GM12878 (cell line): Measurements from ENCODE around the gene PADI2. TPM values are rescaled to one million over a fixed set of nuclear protein-coding genes. Genes with fewer than 3 reads are reported as not detected.
A peak's percentile ranks its signal among the peaks of the same experiment; 100 is the strongest.

ENCODE experiments used
- ASH2L ChIP-seq: fragments of 300-600, 200-600 bp; sonication (generic); IDR thresholded peaks from 2 replicates; pipeline ENCODE4 v1.6.1; 2017; ENCODE audit warnings: low read depth, mild to moderate bottlenecking, borderline replicate concordance
- ATF2 ChIP-seq: IDR thresholded peaks from 2 replicates; pipeline ENCODE4 v1.6.1; 2012; ENCODE audit warnings: low read length, inconsistent platforms
- CEBPZ ChIP-seq: fragments of 150-350 bp; IDR thresholded peaks from 2 replicates; pipeline ENCODE4 v1.6.1; 2016; ENCODE audit warnings: low read depth, low read length
- CHD1 ChIP-seq: IDR thresholded peaks from 2 replicates; pipeline ENCODE4 v1.6.1; 2012; ENCODE audit warnings: low read depth, low read length, improper control_type of control experiment
- ELK1 ChIP-seq: IDR thresholded peaks from 2 replicates; pipeline ENCODE4 v1.6.1; 2012; ENCODE audit warnings: low read depth, low read length, improper control_type of control experiment
- FOS ChIP-seq: IDR thresholded peaks from 3 replicates; pipeline ENCODE4 v1.6.1; 2011; ENCODE audit warnings: borderline replicate concordance; ENCODE audit not compliant: insufficient read length; ENCODE audit errors: extremely low read depth
- IKZF2 ChIP-seq, 2 experiments: fragments of 450-650 bp; IDR thresholded peaks; 2 replicates each; pipeline ENCODE4 v1.6.1; 2017; ENCODE audit warnings: mild to moderate bottlenecking in 2 of 2, moderate library complexity in 2 of 2
- NFXL1 ChIP-seq: fragments of 450-650 bp; IDR thresholded peaks from 2 replicates; pipeline ENCODE4 v1.6.1; 2017; ENCODE audit warnings: antibody characterized with exemption, mild to moderate bottlenecking, borderline replicate concordance
- POLR2AphosphoS2 ChIP-seq: IDR thresholded peaks from 2 replicates; pipeline ENCODE4 v1.6.1; 2011; ENCODE audit warnings: low read depth, mild to moderate bottlenecking, low read length, improper control_type of control experiment, moderate library complexity
- POU2F2 ChIP-seq: IDR thresholded peaks from 3 replicates; pipeline ENCODE4 v1.6.1; 2011; ENCODE audit warnings: low read depth, mild to moderate bottlenecking, low read length, borderline replicate concordance
- SMARCA5 ChIP-seq: fragments of 450-650 bp; IDR thresholded peaks from 2 replicates; pipeline ENCODE4 v1.6.1; 2017; ENCODE audit warnings: mild to moderate bottlenecking
- SUZ12 ChIP-seq: fragments of 200-600 bp; sonication (generic); IDR thresholded peaks from one replicate; pipeline ENCODE4 v1.6.1; 2018; ENCODE audit warnings: antibody characterized with exemption, mild to moderate bottlenecking; ENCODE audit not compliant: unreplicated experiment
- YY1 ChIP-seq: IDR thresholded peaks from 2 replicates; pipeline ENCODE4 v1.6.1; 2011; ENCODE audit warnings: low read depth, mild to moderate bottlenecking, low read length
- ZNF24 ChIP-seq: fragments of 450-650 bp; IDR thresholded peaks from 2 replicates; pipeline ENCODE4 v1.6.1; 2017; ENCODE audit warnings: antibody characterized with exemption, mild to moderate bottlenecking
- ZNF274 ChIP-seq: IDR thresholded peaks from one replicate; pipeline ENCODE4 v1.8.0; 2011; ENCODE audit not compliant: insufficient read length, insufficient read depth
- polyA plus RNA-seq, 11 experiments: library from polyadenylated mRNA; depleted of rRNA in 4 of 11; unstranded in 6 of 11; stranded (reverse) in 5 of 11; fragments of >200 nt; fragmentation: Nextera tagmentation in 4 of 11; fragmentation: Illumina TruSeq in 1 of 11; extraction: Ambion mirVana in 4 of 11; extraction: Trizol in 1 of 11; gene quantifications; 1 replicate in 1 of 11; 2 replicates in 10 of 11; pipeline versions ENCODE4 v1.2.1 to v1.2.3, GENCODE V29; 2011 to 2016; ENCODE audit warnings: inconsistent platforms in 2 of 11, missing spikeins in 2 of 11, low read depth in 1 of 11
- total RNA-seq, 4 experiments: library from RNA; depleted of rRNA in 3 of 4; stranded (reverse); fragments of >200 nt in 3 of 4; fragmentation: Illumina TruSeq in 1 of 4; extraction: Trizol in 1 of 4; gene quantifications; 2 replicates each; pipeline versions ENCODE4 v1.2.1 to v1.2.3, GENCODE V29; 2013 to 2021
- TF ChIP-seq, protein P1 (sequence below): fragments of 450-650 bp; IDR thresholded peaks from 2 replicates; pipeline ENCODE4 v1.6.1; 2016; ENCODE audit warnings: mild to moderate bottlenecking

Gene PADI2
- total and polyA plus RNA-seq, 10 of the 15 experiments (the other 5 are each of a cell fraction or from before 2014, with no cell fraction given), result 0.05 to 3.0 (median 0.10) TPM; not detected in 1

DNA sequence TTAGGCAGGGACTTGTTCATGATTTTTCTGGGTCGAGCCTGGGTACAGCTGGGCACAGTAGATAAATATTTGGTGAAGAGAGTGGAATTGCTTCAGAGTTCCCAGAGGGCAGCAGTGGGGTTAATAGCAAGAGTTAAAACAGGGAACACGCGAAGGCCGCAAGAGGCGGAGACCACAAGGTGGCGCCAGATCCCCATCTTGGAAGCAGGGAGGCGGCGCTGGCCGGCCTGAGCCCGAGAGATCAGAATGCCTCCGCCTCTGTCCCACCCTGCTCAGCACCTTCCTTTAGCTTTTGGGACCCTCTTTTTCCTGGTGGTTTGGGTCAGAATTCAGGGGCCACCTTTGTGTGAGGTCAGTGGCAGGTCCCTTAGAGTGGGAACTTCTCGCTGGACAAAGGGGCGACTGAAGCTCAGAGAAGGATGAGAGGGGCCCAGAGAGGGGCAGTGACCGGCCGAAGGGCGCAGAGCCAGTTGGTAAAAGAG lies 6.5 kb upstream of the PADI2 start (continued):
- peak; percentile 44; the same call in 1 of the 3 replicates for TF ChIP-seq POU2F2
- TF ChIP-seq, protein P1, sequence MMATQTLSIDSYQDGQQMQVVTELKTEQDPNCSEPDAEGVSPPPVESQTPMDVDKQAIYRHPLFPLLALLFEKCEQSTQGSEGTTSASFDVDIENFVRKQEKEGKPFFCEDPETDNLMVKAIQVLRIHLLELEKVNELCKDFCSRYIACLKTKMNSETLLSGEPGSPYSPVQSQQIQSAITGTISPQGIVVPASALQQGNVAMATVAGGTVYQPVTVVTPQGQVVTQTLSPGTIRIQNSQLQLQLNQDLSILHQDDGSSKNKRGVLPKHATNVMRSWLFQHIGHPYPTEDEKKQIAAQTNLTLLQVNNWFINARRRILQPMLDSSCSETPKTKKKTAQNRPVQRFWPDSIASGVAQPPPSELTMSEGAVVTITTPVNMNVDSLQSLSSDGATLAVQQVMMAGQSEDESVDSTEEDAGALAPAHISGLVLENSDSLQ, result no peak
- peak; percentile 66; the same call in 1 of the 2 replicates for TF ChIP-seq SMARCA5
- no peak for TF ChIP-seq CEBPZ
- no peak for TF ChIP-seq ZNF24
- TF ChIP-seq POLR2AphosphoS2, result no peak
- no peak for TF ChIP-seq ATF2
- no peak for TF ChIP-seq ASH2L
- TF ChIP-seq CHD1, result no peak
- no peak for TF ChIP-seq ELK1
- TF ChIP-seq ZNF274, result no peak
- peak; percentile 76 for TF ChIP-seq YY1
- peak in 1 of 2 experiments; percentile 28; a peak in 1 of 4 replicates for TF ChIP-seq IKZF2 (IDR thresholded peaks at IDR 0.05)
- TF ChIP-seq SUZ12, result no peak
- TF ChIP-seq NFXL1, result no peak
- TF ChIP-seq FOS, result no peak
